Neural progenitor cell (in vitro differentiated cells): ENCODE data around the gene FCAMR.

Experiments used
- EZH2phosphoT487 ChIP-seq: fragments of 200-600 bp; sonication (generic); IDR thresholded peaks from 2 replicates; pipeline ENCODE4 v1.6.1; 2017; ENCODE audit warnings: antibody characterized with exemption
- TF ChIP-seq, protein P1 (sequence below): fragments of 200-600 bp; sonication (generic); IDR thresholded peaks from 2 replicates; pipeline ENCODE4 v1.5.1; 2017; ENCODE audit warnings: antibody characterized with exemption, mild to moderate bottlenecking

DNA sequence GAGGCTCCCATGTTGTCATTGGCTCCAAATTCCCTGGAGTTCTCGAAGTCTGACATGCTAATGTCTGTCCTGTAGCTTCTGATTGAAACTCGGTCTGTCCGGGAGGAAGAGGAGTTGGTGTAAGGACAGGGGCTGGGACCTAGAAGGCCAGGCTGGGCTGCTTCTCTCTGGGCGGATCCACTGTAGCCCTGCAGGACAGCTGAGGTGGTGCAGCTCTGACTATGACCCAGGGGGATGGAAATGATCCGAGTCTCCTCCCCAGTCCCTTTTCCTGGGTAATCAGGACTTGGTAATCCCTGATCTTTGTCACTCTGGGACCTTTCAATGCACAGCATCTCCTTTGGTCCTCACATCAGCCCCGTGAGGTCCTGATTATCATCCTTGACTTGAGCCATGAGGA lies 38.6 kb downstream of the FCAMR start:
- TF ChIP-seq, protein P1, sequence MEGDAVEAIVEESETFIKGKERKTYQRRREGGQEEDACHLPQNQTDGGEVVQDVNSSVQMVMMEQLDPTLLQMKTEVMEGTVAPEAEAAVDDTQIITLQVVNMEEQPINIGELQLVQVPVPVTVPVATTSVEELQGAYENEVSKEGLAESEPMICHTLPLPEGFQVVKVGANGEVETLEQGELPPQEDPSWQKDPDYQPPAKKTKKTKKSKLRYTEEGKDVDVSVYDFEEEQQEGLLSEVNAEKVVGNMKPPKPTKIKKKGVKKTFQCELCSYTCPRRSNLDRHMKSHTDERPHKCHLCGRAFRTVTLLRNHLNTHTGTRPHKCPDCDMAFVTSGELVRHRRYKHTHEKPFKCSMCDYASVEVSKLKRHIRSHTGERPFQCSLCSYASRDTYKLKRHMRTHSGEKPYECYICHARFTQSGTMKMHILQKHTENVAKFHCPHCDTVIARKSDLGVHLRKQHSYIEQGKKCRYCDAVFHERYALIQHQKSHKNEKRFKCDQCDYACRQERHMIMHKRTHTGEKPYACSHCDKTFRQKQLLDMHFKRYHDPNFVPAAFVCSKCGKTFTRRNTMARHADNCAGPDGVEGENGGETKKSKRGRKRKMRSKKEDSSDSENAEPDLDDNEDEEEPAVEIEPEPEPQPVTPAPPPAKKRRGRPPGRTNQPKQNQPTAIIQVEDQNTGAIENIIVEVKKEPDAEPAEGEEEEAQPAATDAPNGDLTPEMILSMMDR = no peak
- no peak for TF ChIP-seq EZH2phosphoT487
